Liver (tissue), 9 donors: ENCODE measurements around the gene SPRY2. TPM values are rescaled to one million over a fixed set of nuclear protein-coding genes. Genes with fewer than 3 reads are reported as not detected.
A peak's percentile ranks its signal among the peaks of the same experiment; 100 is the strongest.

ENCODE experiments used
- DNase-seq: peaks from one replicate; pipeline ENCODE4 v3.0.0-alpha.2; 2017; ENCODE audit warnings: low spot score
- H3K27ac ChIP-seq, 2 donors: one replicate each; pipeline ENCODE4 v1.7.0; 2013; ENCODE audit warnings: inconsistent platforms in 2 of 2, low read length in 2 of 2, control low read depth in 1 of 2, low read depth in 1 of 2, mild to moderate bottlenecking in 1 of 2
- H3K27me3 ChIP-seq, 4 donors: one replicate each; pipeline versions ENCODE4 v1.6.1 to v1.7.0; 2013; ENCODE audit warnings: low read length in 3 of 4, inconsistent platforms in 1 of 4, mild to moderate bottlenecking in 1 of 4, moderate library complexity in 1 of 4; ENCODE audit not compliant: control insufficient read depth in 4 of 4, insufficient read depth in 4 of 4
- H3K36me3 ChIP-seq, 4 donors: one replicate each; pipeline versions ENCODE4 v1.6.1 to v1.7.0; 2013; ENCODE audit warnings: low read length in 3 of 4, mild to moderate bottlenecking in 3 of 4, low read depth in 1 of 4, moderate library complexity in 1 of 4; ENCODE audit not compliant: control insufficient read depth in 4 of 4, insufficient read depth in 3 of 4
- H3K4me1 ChIP-seq, 4 donors: one replicate each; pipeline versions ENCODE4 v1.6.1 to v1.7.0; 2013; ENCODE audit warnings: low read length in 3 of 4, mild to moderate bottlenecking in 3 of 4, moderate library complexity in 1 of 4; ENCODE audit not compliant: control insufficient read depth in 4 of 4, insufficient read depth in 4 of 4
- H3K4me3 ChIP-seq, 3 donors: one replicate each; pipeline versions ENCODE4 v1.6.1 to v1.7.0; 2013; ENCODE audit warnings: low read length in 3 of 3, control low read depth in 1 of 3, low read depth in 1 of 3, mild to moderate bottlenecking in 1 of 3
- H3K9ac ChIP-seq, 2 donors: one replicate each; pipeline ENCODE4 v1.7.0; 2013; ENCODE audit warnings: low read length in 2 of 2, mild to moderate bottlenecking in 2 of 2, moderate library complexity in 2 of 2, control low read depth in 1 of 2, low read depth in 1 of 2
- H3K9me3 ChIP-seq, 4 donors: one replicate each; pipeline versions ENCODE4 v1.6.1 to v1.7.0; 2013; ENCODE audit warnings: low read length in 3 of 4; ENCODE audit not compliant: control insufficient read depth in 4 of 4
- ATF3 ChIP-seq: IDR thresholded peaks from 2 replicates; pipeline ENCODE4 v1.6.1; 2016; ENCODE audit warnings: antibody characterized with exemption
- CTCF ChIP-seq: fragments of 150-350 bp; IDR thresholded peaks from 2 replicates; pipeline ENCODE4 v1.5.1; 2017; ENCODE audit warnings: improper control_type of control experiment, low read depth, low read length; ENCODE audit not compliant: missing input control
- EGR1 ChIP-seq, 2 donors: IDR thresholded peaks; 2 replicates each; pipeline ENCODE4 v1.6.1; 2016 to 2018; ENCODE audit warnings: antibody characterized with exemption in 2 of 2, low read depth in 2 of 2
- HNF4A ChIP-seq, 2 donors: conservative IDR thresholded peaks; 2 replicates each; pipeline ENCODE4 v1.6.1; 2016; ENCODE audit warnings: antibody characterized with exemption in 2 of 2, mild to moderate bottlenecking in 2 of 2
- JUND ChIP-seq, 2 donors: IDR thresholded peaks; 2 replicates each; pipeline ENCODE4 v1.6.1; 2016; ENCODE audit warnings: antibody characterized with exemption in 2 of 2
- RAD21 ChIP-seq, 2 donors: IDR thresholded peaks; 2 replicates each; pipeline ENCODE4 v1.6.1; 2016; ENCODE audit warnings: antibody characterized with exemption in 2 of 2, mild to moderate bottlenecking in 2 of 2
- REST ChIP-seq: IDR thresholded peaks from 2 replicates; pipeline ENCODE4 v1.6.1; 2016; ENCODE audit warnings: antibody characterized with exemption, mild to moderate bottlenecking
- RXRA ChIP-seq, 2 donors: IDR thresholded peaks; 2 replicates each; pipeline ENCODE4 v1.6.1; 2017 to 2018; ENCODE audit warnings: antibody characterized with exemption in 2 of 2, mild to moderate bottlenecking in 1 of 2
- TAF1 ChIP-seq: conservative IDR thresholded peaks from 2 replicates; pipeline ENCODE4 v1.6.1; 2016; ENCODE audit warnings: antibody characterized with exemption, mild to moderate bottlenecking
- YY1 ChIP-seq: IDR thresholded peaks from 2 replicates; pipeline ENCODE4 v1.6.1; 2016; ENCODE audit warnings: antibody characterized with exemption, mild to moderate bottlenecking
- WGBS: extraction: QIAGEN DNeasy Blood & Tissue Kit; methylation state at CpG from one replicate; pipeline ENCODE4 v1.1.7; 2013; 5-methylcytosine and 5-hydroxymethylcytosine counted together
- polyA plus RNA-seq, 2 donors: library from polyadenylated mRNA; stranded (reverse) in 1 of 2; unstranded in 1 of 2; fragments of 200-250 nt in 1 of 2; fragments of >200 nt in 1 of 2; fragmentation: Nextera tagmentation in 1 of 2; extraction: Ambion mirVana in 1 of 2; gene quantifications; one replicate each; pipeline versions ENCODE4 v1.2.1 to v1.2.3, GENCODE V29; 2013 to 2015
- total RNA-seq, 2 donors: library from RNA; depleted of rRNA; stranded (reverse); fragments of >200 nt; gene quantifications; one replicate each; pipeline ENCODE4 v1.2.3, GENCODE V29; 2014
- TF ChIP-seq, protein P1 (sequence below): IDR thresholded peaks from 2 replicates; pipeline ENCODE4 v1.6.1; 2016; ENCODE audit warnings: antibody characterized with exemption
- TF ChIP-seq, protein P2 (sequence below): IDR thresholded peaks from 2 replicates; pipeline ENCODE4 v1.6.1; 2016; ENCODE audit warnings: antibody characterized with exemption
- donor health status: healthy.
- donor health status: healthy.
- donor health status: healthy.
- donor health status: healthy.
- donor health status: healthy.

Gene SPRY2
- total and polyA plus RNA-seq, 4 donors = 4.8 to 20.1 (median 9.1) TPM

DNA sequence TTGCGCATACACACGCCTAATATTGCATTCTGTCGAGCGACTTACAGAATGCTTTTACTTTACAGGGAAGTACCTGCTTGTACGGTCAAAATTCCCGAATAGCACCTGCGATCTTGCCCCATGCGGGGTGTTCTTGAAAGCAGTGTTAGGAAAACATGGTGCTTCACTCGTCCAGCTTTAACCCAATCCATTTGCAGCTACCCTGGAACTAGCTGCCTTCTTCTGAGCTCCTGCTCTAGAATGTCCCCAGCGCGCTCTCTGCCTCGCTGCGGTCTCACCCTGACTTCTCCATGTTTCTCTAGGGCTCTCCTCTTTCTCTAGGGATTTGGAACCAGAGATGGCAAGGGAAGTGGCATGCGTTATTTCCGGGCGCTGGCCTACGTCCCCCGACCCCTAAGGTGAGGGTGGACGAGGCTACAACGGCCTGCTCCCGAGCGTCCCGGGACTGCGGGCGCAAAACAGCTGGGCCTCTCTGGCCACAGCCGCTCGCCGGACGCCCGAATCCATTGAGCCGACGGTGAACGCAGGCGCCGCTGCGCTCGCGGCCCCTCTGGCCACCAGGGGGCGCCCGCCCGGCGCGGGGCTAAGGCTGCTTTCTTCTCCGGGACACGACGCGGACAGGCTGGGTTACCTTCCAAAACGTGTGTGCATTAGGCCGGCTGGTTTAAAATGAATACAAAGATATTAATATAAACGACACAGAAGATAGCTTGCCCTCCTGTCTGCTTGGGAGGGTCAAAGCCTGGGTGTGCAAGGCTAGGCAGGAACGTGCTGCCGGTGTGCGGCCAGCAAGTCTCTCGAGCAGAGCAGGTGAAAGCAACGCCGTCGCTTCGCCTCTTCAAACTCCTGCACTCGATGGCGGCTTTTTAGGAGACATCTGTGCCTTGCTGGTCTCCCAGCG, 1.8 kb upstream of the SPRY2 start:
- TF ChIP-seq JUND (IDR thresholded peaks at IDR 0.05) (no peak), REST (peak; percentile 49), YY1 (peak; percentile 81), ATF3 (no peak), RXRA (IDR thresholded peaks at IDR 0.05) (peak in 1 of 2 donors; percentile 5), CTCF (peak; percentile 97), HNF4A (conservative IDR thresholded peaks at IDR 0.05) (peak in 1 of 2 donors; percentile 4), RAD21 (IDR thresholded peaks at IDR 0.05) (peak; percentile 92 to 93), TAF1 (peak; percentile 66)
- Histone ChIP-seq H3K27ac (peak overlapping the region; percentile 93 to 98), H3K36me3 (no peaks in the 10 kb centered on the region), H3K9me3 (no peaks in the 10 kb centered on the region), H3K4me3 (peak overlapping the region; percentile 68 to 78 (median 77)), H3K4me1 (peaks cover 2 to 12% (median 7%) of the 10 kb centered on the region in 4 donors), H3K27me3 (no peaks in the 10 kb centered on the region), H3K9ac (peak overlapping the region; percentile 66 to 92)
- DNase-seq = peak; percentile 85
- WGBS = under 1% methylated on average over 61 of the region's 61 CpGs

DNA sequence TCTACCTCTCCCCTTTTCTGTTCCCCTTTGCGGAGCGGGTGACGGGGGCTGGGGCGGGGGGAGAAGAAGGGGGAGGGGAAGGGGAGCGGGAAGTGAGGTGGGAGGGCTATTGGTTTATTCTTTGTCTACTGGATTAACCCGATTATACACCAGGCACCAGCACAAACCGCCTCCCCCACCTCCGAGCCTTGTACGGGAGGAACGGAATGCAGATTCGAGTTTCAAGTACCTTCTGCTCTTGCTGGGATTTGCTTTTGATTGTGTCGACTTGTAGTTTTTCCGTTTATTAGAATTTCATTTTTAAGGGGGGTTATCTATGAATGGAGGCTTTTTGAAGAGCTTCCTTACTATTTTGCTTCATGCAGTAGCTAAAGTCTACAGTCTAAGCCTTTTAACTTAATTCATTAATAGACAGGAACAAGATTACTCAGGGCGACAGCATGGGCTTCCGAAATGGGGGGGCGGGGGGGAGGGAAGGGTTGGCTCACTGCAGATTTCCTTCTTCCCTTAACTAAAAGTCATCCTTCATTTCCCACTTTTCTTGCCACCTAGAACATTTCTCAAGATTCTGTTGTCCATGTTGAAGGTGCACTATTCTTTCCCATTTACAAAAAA, 937 bp upstream of the SPRY2 start:
- peak overlapping the region; percentile 82 to 92 for H3K9ac ChIP-seq
- no peak for TF ChIP-seq EGR1 (IDR thresholded peaks at IDR 0.05; ENCODE audit: low read depth in 2 of 2)
- TF ChIP-seq, protein P1, sequence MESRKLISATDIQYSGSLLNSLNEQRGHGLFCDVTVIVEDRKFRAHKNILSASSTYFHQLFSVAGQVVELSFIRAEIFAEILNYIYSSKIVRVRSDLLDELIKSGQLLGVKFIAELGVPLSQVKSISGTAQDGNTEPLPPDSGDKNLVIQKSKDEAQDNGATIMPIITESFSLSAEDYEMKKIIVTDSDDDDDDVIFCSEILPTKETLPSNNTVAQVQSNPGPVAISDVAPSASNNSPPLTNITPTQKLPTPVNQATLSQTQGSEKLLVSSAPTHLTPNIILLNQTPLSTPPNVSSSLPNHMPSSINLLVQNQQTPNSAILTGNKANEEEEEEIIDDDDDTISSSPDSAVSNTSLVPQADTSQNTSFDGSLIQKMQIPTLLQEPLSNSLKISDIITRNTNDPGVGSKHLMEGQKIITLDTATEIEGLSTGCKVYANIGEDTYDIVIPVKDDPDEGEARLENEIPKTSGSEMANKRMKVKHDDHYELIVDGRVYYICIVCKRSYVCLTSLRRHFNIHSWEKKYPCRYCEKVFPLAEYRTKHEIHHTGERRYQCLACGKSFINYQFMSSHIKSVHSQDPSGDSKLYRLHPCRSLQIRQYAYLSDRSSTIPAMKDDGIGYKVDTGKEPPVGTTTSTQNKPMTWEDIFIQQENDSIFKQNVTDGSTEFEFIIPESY = no peak
- TF ChIP-seq CTCF = no peak
- TF ChIP-seq HNF4A (conservative IDR thresholded peaks at IDR 0.05) = no peak
- TF ChIP-seq, protein P2, sequence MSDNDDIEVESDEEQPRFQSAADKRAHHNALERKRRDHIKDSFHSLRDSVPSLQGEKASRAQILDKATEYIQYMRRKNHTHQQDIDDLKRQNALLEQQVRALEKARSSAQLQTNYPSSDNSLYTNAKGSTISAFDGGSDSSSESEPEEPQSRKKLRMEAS = no peak
- no peak for TF ChIP-seq TAF1
- H3K9me3 ChIP-seq = no peaks in the 10 kb centered on the region
- WGBS = under 1% methylated on average over 16 of the region's 16 CpGs
- H3K4me3 ChIP-seq = peak overlapping the region; percentile 68 to 78 (median 77)
- peak overlapping the region; percentile 97 to 98 for H3K27ac ChIP-seq
- peaks cover 5 to 20% (median 14%) of the 10 kb centered on the region in 4 donors for H3K4me1 ChIP-seq
- no peaks in the 10 kb centered on the region for H3K27me3 ChIP-seq
- peaks cover 0 to 1% (median 0%) of the 10 kb centered on the region in 4 donors for H3K36me3 ChIP-seq
- peak; percentile 52 for DNase-seq
